Measurements from ENCODE around the gene SECTM1. TPM values are rescaled to one million over a fixed set of nuclear protein-coding genes. Genes with fewer than 3 reads are reported as not detected.

Gene SECTM1
- polyA plus RNA-seq, 2 of the 4 experiments (the other 2 are of a cell fraction), result 0.22 to 2.0 TPM

GRCh38 chr17:82372249-82373071, 38.9 kb upstream of the SECTM1 start:
- FAIRE-seq (no peak), DNase-seq (ENCODE audit: low read depth in 1 of 2, low spot score in 1 of 2) (no peak), ATAC-seq (no peak)
- TF ChIP-seq KDM1A (IDR thresholded peaks at IDR 0.05; ENCODE audit: low read depth) (no peak), CHD2 (IDR thresholded peaks at IDR 0.05; ENCODE audit: low read length, partially characterized antibody) (no peak), HMGXB4 (CRISPR knock-in tag; IDR thresholded peaks at IDR 0.05; ENCODE audit: borderline replicate concordance) (no peak), HOXA7 (CRISPR knock-in tag; IDR thresholded peaks at IDR 0.05) (no peak), E2F6 (IDR thresholded peaks at IDR 0.05; ENCODE audit: borderline replicate concordance, low read depth) (no peak), POLR2AphosphoS2 (conservative IDR thresholded peaks at IDR 0.05; ENCODE audit: low read length) (no peak), HOXB5 (CRISPR knock-in tag; IDR thresholded peaks at IDR 0.05) (no peak), EHF (CRISPR knock-in tag; IDR thresholded peaks at IDR 0.05) (no peak), USF2 (IDR thresholded peaks at IDR 0.05) (no peak), NFE2L2 (conservative IDR thresholded peaks at IDR 0.05; ENCODE audit: low read length) (no peak), ZSCAN20 (CRISPR knock-in tag; IDR thresholded peaks at IDR 0.05) (no peak), ZFP36 (IDR thresholded peaks at IDR 0.05; ENCODE audit: borderline replicate concordance, partially characterized antibody) (no peak), JUN (IDR thresholded peaks at IDR 0.05) (no peak), GATA3 (IDR thresholded peaks at IDR 0.05; ENCODE audit: borderline replicate concordance) (no peak), FOSB (CRISPR knock-in tag; IDR thresholded peaks at IDR 0.05) (no peak), REST (IDR thresholded peaks at IDR 0.05) (no peak), RAD21 (conservative IDR thresholded peaks at IDR 0.05 in 1 of 2, IDR thresholded peaks at IDR 0.05 in 1 of 2) (no peak)
- Histone ChIP-seq H3K4me2 (no peak overlapping the region), H3K9me3 (no peaks in the 10 kb centered on the region), H3K4me1 (peaks cover 8% of the 10 kb centered on the region; the same call in 1 of the 3 replicates), H3K27ac (no peak overlapping the region), H3K4me3 (no peak overlapping the region)
- CTCF ChIA-PET, result interaction anchor here (1.0 to 5.4 kb wide), 4 partner anchors 11 to 42 kb away, joined by 3 to 45 read pairs (median 9); no protein-coding TSS in a partner anchor
- 84% methylated on average over 41 of the region's 41 CpGs for WGBS (ENCODE audit: missing lambda C conversion rate)
- POLR2A ChIA-PET, result no interaction called here
